NCI-H748 (cell line): ENCODE data around the gene TMEM248.
"Not testable (repeated sequence)": the region's sequence is repeated elsewhere in the genome, so short reads cannot be mapped to it uniquely, and the experiment has no call there.

Experiments
- DNase-seq: peaks from one replicate; lab custom pipeline; 2025; ENCODE audit not compliant: unreplicated experiment; lab: John Stamatoyannopoulos, UW

TMEM248 gene

DNA sequence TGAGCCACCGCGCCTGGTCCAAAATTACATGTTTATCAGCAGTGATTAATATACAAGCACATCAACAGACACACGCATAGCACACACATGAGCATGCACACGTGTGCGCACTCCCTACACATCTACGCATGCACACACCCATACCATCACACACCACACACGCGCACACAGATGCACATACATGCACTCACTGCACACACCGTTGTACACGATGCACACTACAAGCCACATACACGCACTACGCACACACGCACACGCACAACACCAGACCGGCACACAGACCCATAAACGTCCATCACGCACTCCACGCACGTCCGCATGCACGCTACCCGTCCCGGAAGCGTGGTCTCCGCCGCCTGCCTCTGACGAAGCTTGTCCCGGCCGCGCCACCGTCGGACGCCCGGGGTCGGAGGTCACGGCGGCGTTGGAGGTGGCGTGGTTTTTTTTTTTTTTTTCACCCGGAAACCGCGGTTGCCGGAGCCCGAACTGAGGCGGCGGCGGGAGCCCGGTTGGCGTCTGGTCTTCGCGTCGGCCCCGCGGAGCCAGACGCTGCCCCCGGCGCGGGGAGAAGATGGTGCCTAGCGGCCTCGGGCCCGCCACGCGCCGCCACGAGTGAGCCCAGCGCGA is at the start of gene TMEM248:
Gene TMEM248, plus strand, starts transcription at position 457 of the 627 bp plus-strand sequence. CDS start 20,641 bp downstream, outside the sequence.
- peak; percentile 86 for DNase-seq

DNA sequence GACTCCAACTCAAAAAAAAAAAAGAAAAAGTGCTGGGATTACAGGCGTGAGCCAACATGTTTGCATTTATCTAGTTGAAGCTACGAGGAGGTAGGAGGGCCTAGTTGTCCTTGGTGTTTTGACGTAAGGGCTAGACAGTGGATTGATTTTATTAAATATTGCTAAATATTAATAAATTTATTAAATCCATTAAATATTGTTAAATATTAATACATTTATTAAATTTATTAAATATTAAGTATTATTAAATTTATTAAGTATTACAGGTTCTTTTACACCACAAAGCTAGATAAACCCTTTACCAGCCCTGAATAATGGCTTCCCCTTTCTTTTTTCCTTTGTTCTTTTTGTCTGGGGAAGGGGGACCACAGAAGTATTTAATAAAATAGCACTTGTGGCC is 47.5 kb upstream of the TMEM248 start:
- DNase-seq, result no peak

- DNase-seq, result no peak
These were observed 43.3 kb upstream of the TMEM248 start for GRCh38 chr7:66877577-66878300.

- not testable (repeated sequence) for DNase-seq
These were observed 42.7 kb upstream of the TMEM248 start for GRCh38 chr7:66878301-66878685.

DNA sequence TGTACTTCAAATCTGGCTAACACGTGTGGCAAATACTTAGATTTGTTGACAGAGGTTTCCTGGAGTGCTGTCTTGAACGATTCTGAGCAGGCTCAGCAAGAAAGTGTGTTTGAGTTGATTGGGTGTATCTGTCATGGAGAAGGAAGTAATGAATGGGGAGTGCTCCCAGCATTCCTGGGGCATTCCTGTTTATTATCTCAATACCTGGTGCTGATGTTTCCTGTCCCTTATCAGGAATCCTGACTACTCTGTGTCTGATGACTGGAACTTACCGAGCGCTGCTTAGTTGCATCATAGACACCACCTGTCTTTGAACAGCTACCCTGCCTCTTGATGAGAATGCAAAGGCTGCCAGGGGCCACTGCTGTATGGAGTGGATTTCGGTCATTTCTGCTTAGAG is 41.0 kb upstream of the TMEM248 start:
- no peak for DNase-seq

GRCh38 chr7:66880577-66880976 is 40.4 kb upstream of the TMEM248 start:
- DNase-seq, result not testable (repeated sequence)

DNA sequence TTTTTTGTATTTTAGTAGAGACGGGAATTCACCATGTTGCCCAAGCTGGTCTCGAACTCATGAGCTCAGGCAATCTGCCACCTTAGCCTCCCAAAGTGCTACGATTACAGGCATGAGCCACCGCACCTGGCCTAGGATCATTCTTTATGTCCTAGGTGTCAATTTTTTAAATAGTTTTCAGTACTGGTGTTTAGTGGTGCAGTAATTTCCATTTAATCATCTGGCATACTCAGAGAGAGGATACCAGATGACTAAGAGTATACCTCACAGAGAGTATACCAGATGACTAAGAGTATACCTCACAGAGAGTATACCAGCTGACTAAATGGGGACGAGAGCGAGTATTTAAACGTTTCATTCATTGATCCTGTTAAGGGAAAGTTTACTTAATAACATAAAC is 37.3 kb upstream of the TMEM248 start:
- no peak for DNase-seq

- DNase-seq, result not testable (repeated sequence)
These were observed 36.5 kb upstream of the TMEM248 start for GRCh38 chr7:66884556-66884955.

DNA sequence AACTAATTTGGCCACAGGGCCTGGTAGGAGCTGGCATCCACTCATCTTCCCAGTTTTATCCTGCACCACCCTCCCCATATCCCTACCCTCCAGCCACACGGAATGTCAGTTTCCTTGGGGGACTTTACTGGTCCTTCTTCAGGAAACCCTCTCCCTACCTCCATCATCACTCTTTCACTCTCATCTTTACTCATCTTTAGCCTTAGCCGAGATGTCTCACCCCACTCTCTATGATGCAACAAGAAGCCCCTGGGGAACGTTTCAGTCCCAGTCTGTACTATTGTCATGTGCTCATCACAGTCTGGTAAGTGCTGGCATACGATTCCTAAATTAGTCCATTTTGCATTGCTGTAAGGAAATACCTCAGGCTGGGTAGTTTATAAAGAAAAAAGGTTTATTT is 34.9 kb upstream of the TMEM248 start:
- no peak for DNase-seq

GRCh38 chr7:66888223-66888622 is 32.8 kb upstream of the TMEM248 start:
- DNase-seq, result not testable (repeated sequence)

DNA sequence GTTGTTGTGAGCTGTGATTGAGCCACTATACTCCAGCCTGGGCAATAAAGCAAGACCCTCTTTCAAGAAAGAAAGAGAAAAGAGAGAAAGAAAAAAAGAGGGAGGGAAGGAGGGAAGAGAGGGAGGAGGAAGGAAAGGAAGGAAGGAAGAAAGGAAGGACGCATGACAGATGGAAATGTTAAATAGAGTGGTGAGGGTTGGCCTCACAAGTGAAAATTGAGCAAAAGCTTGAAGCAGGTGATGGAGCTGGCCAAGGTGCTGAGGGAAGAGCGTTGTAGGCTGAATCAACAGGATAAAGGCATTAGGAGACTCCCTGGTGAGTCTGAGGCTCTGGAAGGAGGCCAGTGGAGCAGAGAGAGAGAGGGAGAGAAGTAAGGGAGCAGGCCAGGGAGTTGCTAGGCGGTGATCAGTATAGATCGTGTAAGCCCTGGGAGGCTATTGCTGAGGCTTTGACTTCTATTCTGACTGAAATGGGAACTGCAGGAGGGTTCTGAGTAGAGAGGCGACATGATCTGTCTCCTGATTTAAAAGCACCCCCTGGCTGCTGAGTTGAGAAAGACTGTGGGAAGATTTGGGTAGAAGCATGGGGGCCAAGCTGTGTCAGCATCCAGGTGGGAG is 26.5 kb upstream of the TMEM248 start:
- no peak for DNase-seq

- DNase-seq, result no peak
These were observed 24.6 kb upstream of the TMEM248 start for GRCh38 chr7:66896441-66896840.

GRCh38 chr7:66899552-66900280 is 21.3 kb upstream of the TMEM248 start:
- DNase-seq, result no peak

GRCh38 chr7:66901941-66902843 is 18.8 kb upstream of the TMEM248 start:
- no peak for DNase-seq

DNA sequence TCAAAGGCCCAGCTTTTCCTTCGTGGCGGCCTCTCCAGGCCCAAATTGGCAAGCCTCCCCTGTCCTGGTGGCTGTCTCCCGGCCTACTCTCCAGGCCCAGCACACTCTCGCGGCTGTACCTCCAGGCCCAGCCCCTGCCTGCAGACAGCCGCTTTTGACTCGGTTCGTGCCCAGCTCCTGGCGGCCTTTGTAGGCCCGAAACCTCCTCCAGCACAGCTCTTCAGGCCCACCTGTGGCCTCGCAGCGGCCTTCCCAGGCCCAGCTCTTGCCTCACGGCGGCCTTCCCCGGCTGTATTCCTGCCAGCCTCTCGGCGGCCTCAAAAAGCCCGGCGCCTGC is 18.2 kb upstream of the TMEM248 start:
- no peak for DNase-seq

DNA sequence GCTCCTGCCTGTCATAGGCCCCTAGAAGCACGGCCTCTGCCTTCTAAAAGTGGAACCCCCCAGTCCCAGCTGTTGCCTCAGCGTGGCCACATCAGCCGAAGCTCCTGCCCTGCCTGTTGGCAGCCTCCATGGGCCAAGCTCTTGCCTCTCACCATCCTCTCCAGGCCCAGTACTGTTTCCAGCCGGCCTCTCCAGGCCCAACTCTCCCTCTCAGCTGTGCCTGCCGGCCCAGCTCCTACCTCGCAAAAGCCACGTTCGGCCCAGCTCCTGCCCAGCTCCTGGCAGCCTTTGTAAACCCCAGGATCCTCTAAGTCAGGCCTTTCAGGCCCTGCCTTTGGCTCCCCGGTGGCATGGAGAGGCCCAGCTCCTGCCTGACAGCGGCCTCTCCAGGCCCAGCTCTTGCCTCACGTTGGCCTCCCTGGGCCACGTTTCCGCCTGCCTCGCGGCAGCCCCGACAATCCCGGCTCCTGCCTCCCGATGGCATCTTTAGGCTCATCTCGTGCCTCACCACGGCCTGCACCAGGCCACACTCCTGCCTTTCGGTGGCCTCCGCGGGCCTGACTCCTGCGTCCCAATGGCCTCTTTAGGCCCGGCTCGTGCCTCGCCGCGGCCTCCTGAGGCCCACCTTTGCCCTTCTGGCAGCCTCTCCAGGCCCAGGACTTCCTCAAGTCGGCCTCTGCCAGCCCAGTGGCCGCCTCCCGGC is 17.5 kb upstream of the TMEM248 start:
- no peak for DNase-seq

GRCh38 chr7:66904063-66904593 is 16.9 kb upstream of the TMEM248 start:
- no peak for DNase-seq

DNA sequence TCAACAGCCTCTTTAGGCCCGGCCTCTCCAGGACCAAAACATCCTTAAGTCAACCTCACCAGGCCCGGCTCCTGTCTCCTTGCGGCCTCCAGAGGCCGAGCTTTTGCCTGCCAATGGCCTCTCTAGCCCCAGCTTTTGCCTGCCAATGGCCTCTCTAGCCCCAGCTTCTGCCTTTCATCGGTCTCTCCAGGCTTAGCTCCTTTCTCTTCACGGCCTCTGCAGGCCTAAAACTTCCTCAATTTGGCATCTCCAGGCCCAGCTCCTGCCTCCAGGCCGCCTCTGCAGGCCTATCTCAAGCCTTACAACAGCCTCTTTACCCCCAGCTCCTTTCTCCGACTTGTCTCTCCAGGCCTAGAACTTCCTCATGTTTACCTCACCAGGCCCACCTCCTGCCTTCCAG is 15.7 kb upstream of the TMEM248 start:
- DNase-seq, result no peak

GRCh38 chr7:66905689-66906088 is 15.3 kb upstream of the TMEM248 start:
- no peak for DNase-seq

GRCh38 chr7:66907731-66908130 is 13.3 kb upstream of the TMEM248 start:
- no peak for DNase-seq
